Measurements from ENCODE around the gene ARSB. TPM values are rescaled to one million over a fixed set of nuclear protein-coding genes. Genes with fewer than 3 reads are reported as not detected.
A peak's percentile ranks its signal among the peaks of the same experiment; 100 is the strongest.
"Not testable (repeated sequence)": the region's sequence is repeated elsewhere in the genome, so short reads cannot be mapped to it uniquely, and the experiment has no call there.

The ARSB gene
- total and polyA plus RNA-seq, 8 donors = 0.58 to 35.6 (median 7.6) TPM

DNA sequence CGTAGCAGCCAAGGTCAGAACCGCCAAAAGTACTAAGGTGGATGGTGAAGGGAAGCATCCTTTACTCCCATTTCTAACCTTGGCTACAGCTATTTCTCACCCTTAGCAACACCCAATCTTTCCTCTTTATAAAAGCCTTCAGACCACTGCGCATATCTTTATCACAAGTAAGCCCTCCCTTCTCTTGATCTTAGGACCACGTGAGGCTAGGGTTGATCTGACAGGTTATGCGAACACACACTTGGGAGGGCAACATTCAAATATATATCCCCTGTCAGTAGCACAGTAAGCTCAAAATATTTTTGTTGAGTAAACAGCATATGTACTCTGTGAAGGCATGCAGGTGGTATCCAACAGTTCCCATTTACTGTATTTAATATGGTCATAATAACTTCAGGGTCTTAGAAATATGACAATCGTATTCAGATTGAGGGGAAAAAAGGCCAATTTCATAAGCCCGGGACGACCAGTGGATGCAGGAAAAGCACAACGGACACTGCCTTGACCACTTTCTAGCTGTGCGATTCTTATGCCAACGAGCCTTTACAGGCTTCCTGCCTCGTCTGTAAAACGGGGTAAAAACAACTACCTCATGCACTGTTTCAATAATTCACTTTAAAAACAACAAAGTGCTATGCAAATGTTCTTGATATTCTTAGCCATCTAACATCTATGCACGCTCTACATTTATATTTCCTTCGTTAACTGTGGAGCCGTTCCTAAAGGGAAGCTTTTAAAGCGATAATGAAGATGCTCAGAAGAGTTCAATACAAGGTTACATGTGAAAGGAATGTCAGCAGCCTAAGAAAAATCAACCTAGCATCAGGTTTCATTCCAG is 1.3 kb downstream of the ARSB start:
- Histone ChIP-seq H3K36me3 (no peaks in the 10 kb centered on the region), H3K4me3 (peak overlapping the region; percentile 73 to 92 (median 85)), H3K4me1 (peaks cover 5 to 56% (median 33%) of the 10 kb centered on the region in 4 donors), H3K27me3 (no peaks in the 10 kb centered on the region), H3K27ac (peak overlapping the region; percentile 97 to 99 (median 98)), H3K9me3 (no peaks in the 10 kb centered on the region)
- DNase-seq = no peak
- TF ChIP-seq, protein P1, sequence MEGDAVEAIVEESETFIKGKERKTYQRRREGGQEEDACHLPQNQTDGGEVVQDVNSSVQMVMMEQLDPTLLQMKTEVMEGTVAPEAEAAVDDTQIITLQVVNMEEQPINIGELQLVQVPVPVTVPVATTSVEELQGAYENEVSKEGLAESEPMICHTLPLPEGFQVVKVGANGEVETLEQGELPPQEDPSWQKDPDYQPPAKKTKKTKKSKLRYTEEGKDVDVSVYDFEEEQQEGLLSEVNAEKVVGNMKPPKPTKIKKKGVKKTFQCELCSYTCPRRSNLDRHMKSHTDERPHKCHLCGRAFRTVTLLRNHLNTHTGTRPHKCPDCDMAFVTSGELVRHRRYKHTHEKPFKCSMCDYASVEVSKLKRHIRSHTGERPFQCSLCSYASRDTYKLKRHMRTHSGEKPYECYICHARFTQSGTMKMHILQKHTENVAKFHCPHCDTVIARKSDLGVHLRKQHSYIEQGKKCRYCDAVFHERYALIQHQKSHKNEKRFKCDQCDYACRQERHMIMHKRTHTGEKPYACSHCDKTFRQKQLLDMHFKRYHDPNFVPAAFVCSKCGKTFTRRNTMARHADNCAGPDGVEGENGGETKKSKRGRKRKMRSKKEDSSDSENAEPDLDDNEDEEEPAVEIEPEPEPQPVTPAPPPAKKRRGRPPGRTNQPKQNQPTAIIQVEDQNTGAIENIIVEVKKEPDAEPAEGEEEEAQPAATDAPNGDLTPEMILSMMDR (IDR thresholded peaks at IDR 0.05) = no peak
- TF ChIP-seq EP300 (IDR thresholded peaks at IDR 0.05) = no peak
- TF ChIP-seq POLR2A (IDR thresholded peaks at IDR 0.05) = no peak
- no peak for TF ChIP-seq POLR2AphosphoS5 (IDR thresholded peaks at IDR 0.05)
- 14 to 20% (median 16%) methylated on average over 17 of the region's 17 CpGs for WGBS, 5 donors
- intact Hi-C loops (cut with DNase I; ENCODE audit: low total_unique reads) = no loop called here

DNA sequence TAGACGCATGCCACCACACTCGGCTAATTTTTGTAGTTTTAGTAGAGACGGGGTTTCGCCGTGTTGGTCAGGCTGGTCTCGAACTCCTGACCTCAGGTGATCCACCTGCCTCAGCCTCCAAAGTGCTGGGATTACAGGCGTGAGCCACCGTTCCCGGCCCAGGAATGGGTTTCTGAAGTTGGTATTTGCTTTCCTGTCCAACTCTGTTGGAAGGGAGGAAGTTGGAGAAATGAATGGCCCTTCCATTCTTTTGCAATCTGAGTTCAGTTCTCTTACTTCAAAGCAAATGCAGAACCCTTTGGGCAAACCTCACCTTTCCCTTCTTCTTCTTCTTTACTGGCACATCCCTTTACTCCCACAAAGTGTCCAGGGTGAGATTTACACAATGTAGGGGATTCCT is 1.9 kb downstream of the ARSB start:
- H3K9me3 ChIP-seq; intact Hi-C loops (cut with DNase I; ENCODE audit: low total_unique reads); DNase-seq; H3K27me3 ChIP-seq; H3K36me3 ChIP-seq: not testable (repeated sequence)
- Histone ChIP-seq H3K27ac (peak overlapping the region in 3 of 5 donors; percentile 97 to 99 (median 99)), H3K4me1 (peaks cover 5 to 56% (median 33%) of the 10 kb centered on the region in 4 donors), H3K4me3 (peak overlapping the region in 1 of 4 donors; percentile 84)
- WGBS, 5 donors = 83 to 90% (median 88%) methylated on average over 9 of the region's 9 CpGs

DNA sequence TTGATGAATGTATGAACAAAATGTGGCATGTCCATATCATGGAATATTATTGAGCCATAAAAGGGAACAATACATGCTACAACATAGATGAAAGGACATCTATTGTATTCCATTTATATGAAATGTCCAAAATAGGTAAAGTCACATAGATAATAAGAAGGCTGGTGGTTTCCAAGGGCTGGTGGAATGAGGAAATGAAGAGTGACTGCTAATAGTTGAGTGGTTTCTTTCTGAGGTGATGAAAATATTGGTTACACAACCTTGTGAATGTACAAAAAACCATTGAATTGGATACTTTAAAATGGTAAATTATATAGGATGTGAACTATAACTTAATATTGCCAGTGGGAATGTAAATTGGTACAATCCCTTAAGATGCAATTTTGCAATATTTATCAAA is 5.2 kb downstream of the ARSB start:
- Histone ChIP-seq H3K4me1 (peaks cover 0 to 45% (median 28%) of the 10 kb centered on the region in 4 donors), H3K4me3 (no peak overlapping the region), H3K36me3 (no peaks in the 10 kb centered on the region), H3K27me3 (no peaks in the 10 kb centered on the region), H3K9me3 (no peaks in the 10 kb centered on the region), H3K27ac (no peak overlapping the region)
- TF ChIP-seq EP300 (IDR thresholded peaks at IDR 0.05) = no peak
- TF ChIP-seq POLR2A (IDR thresholded peaks at IDR 0.05) = no peak
- no peak for TF ChIP-seq POLR2AphosphoS5 (IDR thresholded peaks at IDR 0.05)
- TF ChIP-seq, protein P1 (IDR thresholded peaks at IDR 0.05) = no peak
- no peak for DNase-seq
- intact Hi-C loops (cut with DNase I; ENCODE audit: low total_unique reads) = no loop called here

DNA sequence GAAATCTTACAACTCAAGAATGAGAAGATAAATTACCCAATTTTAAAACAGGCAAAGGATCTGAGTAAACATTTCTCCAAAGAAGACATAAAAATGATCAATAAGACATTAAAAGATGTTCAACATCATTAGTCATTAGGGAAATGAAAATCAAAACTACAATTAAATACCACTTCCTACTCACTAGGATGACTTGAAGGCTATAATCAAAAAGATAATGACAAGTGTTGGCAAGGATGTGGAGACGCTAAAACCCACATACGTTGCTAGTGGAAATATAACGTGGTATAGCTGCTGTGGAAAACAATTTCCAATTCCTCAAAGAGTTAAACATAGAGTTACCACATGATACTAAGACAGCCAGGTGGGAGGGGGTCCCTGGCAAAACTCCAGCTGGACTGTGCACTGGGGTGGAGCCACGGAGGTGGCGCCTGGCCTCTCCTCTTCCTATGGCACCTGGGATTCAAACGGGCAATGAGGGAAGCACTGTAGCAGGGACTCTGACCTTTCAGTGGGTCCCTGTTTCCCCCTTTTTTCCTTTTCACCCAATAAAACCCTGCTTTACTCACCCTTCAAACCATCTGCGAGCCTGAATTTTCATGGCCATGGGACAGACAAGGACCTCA is 5.9 kb downstream of the ARSB start:
- no peaks in the 10 kb centered on the region for H3K27me3 ChIP-seq
- peaks cover 6 to 52% (median 32%) of the 10 kb centered on the region in 4 donors for H3K4me1 ChIP-seq
- TF ChIP-seq EP300 (IDR thresholded peaks at IDR 0.05) = no peak
- TF ChIP-seq, protein P1 (IDR thresholded peaks at IDR 0.05) = no peak
- TF ChIP-seq POLR2AphosphoS5 (IDR thresholded peaks at IDR 0.05) = no peak
- TF ChIP-seq POLR2A (IDR thresholded peaks at IDR 0.05) = no peak
- H3K27ac ChIP-seq = no peak overlapping the region
- intact Hi-C loops (cut with DNase I; ENCODE audit: low total_unique reads) = no loop called here
- no peaks in the 10 kb centered on the region for H3K36me3 ChIP-seq
- DNase-seq = no peak
- H3K9me3 ChIP-seq = no peaks in the 10 kb centered on the region
- H3K4me3 ChIP-seq = no peak overlapping the region
- WGBS, 5 donors = 72 to 75% (median 73%) methylated on average over 7 of the region's 7 CpGs
